WTC11 (cell line): ENCODE data around the gene ZNF555. TPM values are rescaled to one million over a fixed set of nuclear protein-coding genes. Genes with fewer than 3 reads are reported as not detected.

ENCODE experiments used
- ATAC-seq: fragments of 200-7000 bp; cut with Tn5 transposase; 2 replicates; pipeline ENCODE4 v1.10.0; 2021; ENCODE audit warnings: mild to moderate bottlenecking, moderate library complexity
- CTCF ChIA-PET: fragments of 300-600 bp; sonication (Branson Sonifier 250); formaldehyde crosslinking; loops from one replicate; lab custom pipeline; 2021; ENCODE audit warnings: antibody characterized with exemption; lab: Charles Lee
- POLR2A ChIA-PET: fragments of 350-600 bp; sonication (Branson Sonifier 250); formaldehyde crosslinking; loops from one replicate; lab custom pipeline; 2021; ENCODE audit warnings: antibody characterized with exemption; lab: Charles Lee
- DNase-seq: peaks from one replicate; pipeline ENCODE4 v3.0.0; 2021; ENCODE audit warnings: low spot score
- H3K27ac Mint-ChIP-seq: 2 replicates; pipeline ENCODE4 v1.8.0; 2021; ENCODE audit warnings: mixed read lengths
- H3K27me3 Mint-ChIP-seq: 2 replicates; pipeline ENCODE4 v1.8.0; 2021; ENCODE audit warnings: low read depth, mild to moderate bottlenecking, moderate library complexity, mixed read lengths
- H3K36me3 Mint-ChIP-seq: 2 replicates; pipeline ENCODE4 v1.8.0; 2021; ENCODE audit warnings: mixed read lengths
- H3K4me1 Mint-ChIP-seq: 2 replicates; pipeline ENCODE4 v1.8.0; 2022; ENCODE audit warnings: mixed read lengths
- H3K4me3 Mint-ChIP-seq: 2 replicates; pipeline ENCODE4 v1.8.0; 2021; ENCODE audit warnings: mild to moderate bottlenecking, moderate library complexity, mixed read lengths
- H3K9me3 Mint-ChIP-seq: 2 replicates; pipeline ENCODE4 v1.8.0; 2021; ENCODE audit warnings: mixed read lengths
- ATF6 ChIP-seq: sonication (generic); formaldehyde crosslinking; IDR thresholded peaks from 2 replicates; pipeline ENCODE4 v1.8.1; 2023; ENCODE audit warnings: mild to moderate bottlenecking, missing genetic modification reagents
- E2F1 ChIP-seq: sonication (generic); formaldehyde crosslinking; IDR thresholded peaks from 2 replicates; pipeline ENCODE4 v1.8.0; 2022; ENCODE audit warnings: mild to moderate bottlenecking, missing genetic modification reagents
- ESRRA ChIP-seq: sonication (generic); formaldehyde crosslinking; IDR thresholded peaks from 2 replicates; pipeline ENCODE4 v1.8.1; 2022; ENCODE audit warnings: mild to moderate bottlenecking, missing genetic modification reagents, borderline replicate concordance
- FOXK1 ChIP-seq: sonication (generic); formaldehyde crosslinking; IDR thresholded peaks from 2 replicates; pipeline ENCODE4 v1.8.0; 2022; ENCODE audit warnings: mild to moderate bottlenecking, moderate library complexity, missing genetic modification reagents
- FOXP1 ChIP-seq: sonication (generic); formaldehyde crosslinking; IDR thresholded peaks from 2 replicates; pipeline ENCODE4 v1.8.0; 2022; ENCODE audit warnings: missing genetic modification reagents, mild to moderate bottlenecking, moderate library complexity, borderline replicate concordance
- FOXP4 ChIP-seq: sonication (generic); formaldehyde crosslinking; IDR thresholded peaks from 2 replicates; pipeline ENCODE4 v1.8.0; 2022; ENCODE audit warnings: mild to moderate bottlenecking, missing genetic modification reagents
- GABPB1 ChIP-seq: sonication (generic); formaldehyde crosslinking; IDR thresholded peaks from 2 replicates; pipeline ENCODE4 v1.8.1; 2023; ENCODE audit warnings: mild to moderate bottlenecking, missing genetic modification reagents
- HMGA2 ChIP-seq: fragments of 250-450 bp; sonication (Bioruptor Pico); IDR thresholded peaks from 2 replicates; pipeline ENCODE4 v1.4.0; 2021; ENCODE audit warnings: mild to moderate bottlenecking, moderate library complexity
- JAZF1 ChIP-seq: fragments of 250-450 bp; sonication (Bioruptor Pico); IDR thresholded peaks from 2 replicates; pipeline ENCODE4 v1.9.0; 2021; ENCODE audit warnings: moderate library complexity, mild to moderate bottlenecking, inconsistent platforms
- MAX ChIP-seq: sonication (generic); formaldehyde crosslinking; IDR thresholded peaks from 2 replicates; pipeline ENCODE4 v1.8.0; 2022; ENCODE audit warnings: mild to moderate bottlenecking, missing genetic modification reagents
- MYBL2 ChIP-seq: sonication (generic); formaldehyde crosslinking; IDR thresholded peaks from 2 replicates; pipeline ENCODE4 v1.8.1; 2023; ENCODE audit warnings: mild to moderate bottlenecking, moderate library complexity, missing genetic modification reagents
- NFE2L1 ChIP-seq: sonication (generic); formaldehyde crosslinking; IDR thresholded peaks from 2 replicates; pipeline ENCODE4 v1.8.1; 2023; ENCODE audit warnings: missing genetic modification reagents
- NFYB ChIP-seq: sonication (generic); formaldehyde crosslinking; conservative IDR thresholded peaks from 2 replicates; pipeline ENCODE4 v1.8.0; 2022; ENCODE audit warnings: low read depth, missing genetic modification reagents
- RELA ChIP-seq: sonication (generic); formaldehyde crosslinking; IDR thresholded peaks from 2 replicates; pipeline ENCODE4 v1.8.1; 2022; ENCODE audit warnings: missing genetic modification reagents, mild to moderate bottlenecking, borderline replicate concordance
- SP1 ChIP-seq: sonication (generic); formaldehyde crosslinking; conservative IDR thresholded peaks from 2 replicates; pipeline ENCODE4 v1.8.1; 2022; ENCODE audit warnings: missing genetic modification reagents
- TP53 ChIP-seq: sonication (generic); formaldehyde crosslinking; IDR thresholded peaks from 2 replicates; pipeline ENCODE4 v1.8.1; 2023; ENCODE audit warnings: mild to moderate bottlenecking, missing genetic modification reagents
- ZNF219 ChIP-seq: sonication (generic); formaldehyde crosslinking; IDR thresholded peaks from 2 replicates; pipeline ENCODE4 v1.8.0; 2023; ENCODE audit warnings: missing genetic modification reagents, mild to moderate bottlenecking, borderline replicate concordance
- ZNF416 ChIP-seq: fragments of 250-450 bp; sonication (Bioruptor Pico); IDR thresholded peaks from 2 replicates; pipeline ENCODE4 v1.9.0; 2021; ENCODE audit warnings: mild to moderate bottlenecking, inconsistent platforms
- total RNA-seq: library from RNA; stranded (reverse); gene quantifications from 3 replicates; pipeline ENCODE4 v1.2.3, GENCODE V29; 2021
- TF ChIP-seq, protein P1 (sequence below): fragments of 250-450 bp; sonication (Bioruptor Pico); IDR thresholded peaks from 2 replicates; pipeline ENCODE4 v1.9.0; 2021; ENCODE audit warnings: moderate library complexity, mild to moderate bottlenecking, inconsistent platforms, borderline replicate concordance
- TF ChIP-seq, protein P2 (sequence below): sonication (generic); formaldehyde crosslinking; IDR thresholded peaks from 2 replicates; pipeline ENCODE4 v1.8.1; 2023; ENCODE audit warnings: mild to moderate bottlenecking, missing genetic modification reagents, moderate library complexity
- TF ChIP-seq, protein P3 (sequence below): sonication (generic); formaldehyde crosslinking; IDR thresholded peaks from 2 replicates; pipeline ENCODE4 v1.8.1; 2022; ENCODE audit warnings: mild to moderate bottlenecking, missing genetic modification reagents, moderate library complexity, borderline replicate concordance
- TF ChIP-seq, protein P4 (sequence below): fragments of 250-450 bp; sonication (Bioruptor Pico); IDR thresholded peaks from 2 replicates; pipeline ENCODE4 v1.9.0; 2021; ENCODE audit warnings: mild to moderate bottlenecking

The ZNF555 gene
- total RNA-seq, 1 experiment from 2014 or later = 6.6 TPM

GRCh38 chr19:2896694-2897093 is 55.4 kb downstream of the ZNF555 start:
- H3K36me3 Mint-ChIP-seq = peaks cover 6% of the 10 kb centered on the region; the same call in 1 of the 2 replicates
- POLR2A ChIA-PET = no interaction called here

GRCh38 chr19:2900296-2901252 is 59.3 kb downstream of the ZNF555 start, which contains the start of gene ZNF57:
Gene ZNF57, plus strand, starts transcription at chr19:2900928. Its CDS starts 118 bp downstream, at chr19:2901046.
- Mint-ChIP-seq H3K36me3 (peaks cover 6% of the 10 kb centered on the region; the same call in 1 of the 2 replicates), H3K27me3 (peaks cover 15% of the 10 kb centered on the region), H3K9me3 (peaks cover 21% of the 10 kb centered on the region), H3K4me3 (peak within 1 kb of the TSS; percentile 97), H3K27ac (peak within 1 kb of the TSS; percentile 94), H3K4me1 (peaks cover 10% of the 10 kb centered on the region)
- TF ChIP-seq FOXP1 (CRISPR knock-in tag) = 0 out of 2 replicates have a peak, but pooled peaks have one; percentile 36
- TF ChIP-seq, protein P1, sequence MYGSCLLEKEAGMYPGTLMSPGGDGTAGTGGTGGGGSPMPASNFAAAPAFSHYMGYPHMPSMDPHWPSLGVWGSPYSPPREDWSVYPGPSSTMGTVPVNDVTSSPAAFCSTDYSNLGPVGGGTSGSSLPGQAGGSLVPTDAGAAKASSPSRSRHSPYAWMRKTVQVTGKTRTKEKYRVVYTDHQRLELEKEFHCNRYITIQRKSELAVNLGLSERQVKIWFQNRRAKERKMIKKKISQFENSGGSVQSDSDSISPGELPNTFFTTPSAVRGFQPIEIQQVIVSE (CRISPR knock-in tag) = no peak
- TF ChIP-seq MYBL2 (CRISPR knock-in tag) = peak; percentile 52; the same call in 1 of the 2 replicates
- TF ChIP-seq RELA (CRISPR knock-in tag) = 0 out of 2 replicates have a peak, but pooled peaks have one; percentile 82
- peak; percentile 89 for TF ChIP-seq NFYB (CRISPR knock-in tag)
- TF ChIP-seq NFE2L1 = no peak
- no peak for TF ChIP-seq ATF6 (CRISPR knock-in tag)
- TF ChIP-seq, protein P2, sequence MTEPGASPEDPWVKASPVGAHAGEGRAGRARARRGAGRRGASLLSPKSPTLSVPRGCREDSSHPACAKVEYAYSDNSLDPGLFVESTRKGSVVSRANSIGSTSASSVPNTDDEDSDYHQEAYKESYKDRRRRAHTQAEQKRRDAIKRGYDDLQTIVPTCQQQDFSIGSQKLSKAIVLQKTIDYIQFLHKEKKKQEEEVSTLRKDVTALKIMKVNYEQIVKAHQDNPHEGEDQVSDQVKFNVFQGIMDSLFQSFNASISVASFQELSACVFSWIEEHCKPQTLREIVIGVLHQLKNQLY (CRISPR knock-in tag) = no peak
- TF ChIP-seq GABPB1 (CRISPR knock-in tag) = peak; percentile 45; the same call in 1 of the 2 replicates
- TF ChIP-seq ESRRA (CRISPR knock-in tag) = no peak
- peak; percentile 52; the same call in 1 of the 2 replicates for TF ChIP-seq ZNF416 (CRISPR knock-in tag)
- TF ChIP-seq E2F1 (CRISPR knock-in tag) = no peak
- TF ChIP-seq TP53 (CRISPR knock-in tag) = 0 out of 2 replicates have a peak, but pooled peaks have one; percentile 31
- no peak for TF ChIP-seq FOXP4 (CRISPR knock-in tag)
- peak; percentile 75 for TF ChIP-seq SP1 (CRISPR knock-in tag)
- peak; percentile 21; the same call in 1 of the 2 replicates for TF ChIP-seq MAX (CRISPR knock-in tag)
- ATAC-seq (peak; percentile 98), DNase-seq (peak; percentile 100)
- POLR2A ChIA-PET = interaction anchor here (0.6 to 1.1 kb wide), 4 partner anchors 14 to 425 kb away, joined by 3 to 4 read pairs (median 4); partner anchors contain the start of genes GADD45B and ZNF77
- CTCF ChIA-PET = interaction anchor here (0.6 to 1.7 kb wide), 14 partner anchors 13 to 405 kb away, joined by 3 to 21 read pairs (median 4); partner anchors contain the start of genes ZNF554 and ZNF555

More at GRCh38 chr19:2896694-2897093, 55.4 kb downstream of the ZNF555 start:
- Mint-ChIP-seq H3K4me1 (peaks cover 2% of the 10 kb centered on the region), H3K27ac (no peak overlapping the region), H3K9me3 (peaks cover 26% of the 10 kb centered on the region), H3K4me3 (no peak overlapping the region), H3K27me3 (peaks cover 18% of the 10 kb centered on the region)
- CTCF ChIA-PET = no interaction called here
- ATAC-seq (no peak), DNase-seq (no peak)
- TF ChIP-seq JAZF1 (CRISPR knock-in tag) = no peak
- TF ChIP-seq ZNF219 (CRISPR knock-in tag) = no peak
- TF ChIP-seq, protein P3, sequence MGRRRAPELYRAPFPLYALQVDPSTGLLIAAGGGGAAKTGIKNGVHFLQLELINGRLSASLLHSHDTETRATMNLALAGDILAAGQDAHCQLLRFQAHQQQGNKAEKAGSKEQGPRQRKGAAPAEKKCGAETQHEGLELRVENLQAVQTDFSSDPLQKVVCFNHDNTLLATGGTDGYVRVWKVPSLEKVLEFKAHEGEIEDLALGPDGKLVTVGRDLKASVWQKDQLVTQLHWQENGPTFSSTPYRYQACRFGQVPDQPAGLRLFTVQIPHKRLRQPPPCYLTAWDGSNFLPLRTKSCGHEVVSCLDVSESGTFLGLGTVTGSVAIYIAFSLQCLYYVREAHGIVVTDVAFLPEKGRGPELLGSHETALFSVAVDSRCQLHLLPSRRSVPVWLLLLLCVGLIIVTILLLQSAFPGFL (CRISPR knock-in tag) = no peak
- no peak for TF ChIP-seq FOXK1
- TF ChIP-seq, protein P4, sequence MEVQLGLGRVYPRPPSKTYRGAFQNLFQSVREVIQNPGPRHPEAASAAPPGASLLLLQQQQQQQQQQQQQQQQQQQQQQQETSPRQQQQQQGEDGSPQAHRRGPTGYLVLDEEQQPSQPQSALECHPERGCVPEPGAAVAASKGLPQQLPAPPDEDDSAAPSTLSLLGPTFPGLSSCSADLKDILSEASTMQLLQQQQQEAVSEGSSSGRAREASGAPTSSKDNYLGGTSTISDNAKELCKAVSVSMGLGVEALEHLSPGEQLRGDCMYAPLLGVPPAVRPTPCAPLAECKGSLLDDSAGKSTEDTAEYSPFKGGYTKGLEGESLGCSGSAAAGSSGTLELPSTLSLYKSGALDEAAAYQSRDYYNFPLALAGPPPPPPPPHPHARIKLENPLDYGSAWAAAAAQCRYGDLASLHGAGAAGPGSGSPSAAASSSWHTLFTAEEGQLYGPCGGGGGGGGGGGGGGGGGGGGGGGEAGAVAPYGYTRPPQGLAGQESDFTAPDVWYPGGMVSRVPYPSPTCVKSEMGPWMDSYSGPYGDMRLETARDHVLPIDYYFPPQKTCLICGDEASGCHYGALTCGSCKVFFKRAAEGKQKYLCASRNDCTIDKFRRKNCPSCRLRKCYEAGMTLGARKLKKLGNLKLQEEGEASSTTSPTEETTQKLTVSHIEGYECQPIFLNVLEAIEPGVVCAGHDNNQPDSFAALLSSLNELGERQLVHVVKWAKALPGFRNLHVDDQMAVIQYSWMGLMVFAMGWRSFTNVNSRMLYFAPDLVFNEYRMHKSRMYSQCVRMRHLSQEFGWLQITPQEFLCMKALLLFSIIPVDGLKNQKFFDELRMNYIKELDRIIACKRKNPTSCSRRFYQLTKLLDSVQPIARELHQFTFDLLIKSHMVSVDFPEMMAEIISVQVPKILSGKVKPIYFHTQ (CRISPR knock-in tag) = no peak
- no peak for TF ChIP-seq HMGA2
